Endothelial cell of umbilical vein (primary cell): Measurements from ENCODE around the gene CCDC93. TPM values are rescaled to one million over a fixed set of nuclear protein-coding genes. Genes with fewer than 3 reads are reported as not detected.
A peak's percentile ranks its signal among the peaks of the same experiment; 100 is the strongest.

ENCODE experiments used
- BruUV-seq: library from RNA; stranded (reverse); fragments of 400-500 nt; replicated peaks from 2 replicates; lab custom pipeline; 2021; lab: Mats Ljungman, UMichigan
- CTCF ChIA-PET: fragments of 300-600, 350-600 bp; sonication (Branson Sonifier 250); formaldehyde crosslinking; loops from one replicate; lab custom pipeline; 2021; ENCODE audit warnings: antibody characterized with exemption, inconsistent platforms; lab: Charles Lee
- POLR2A ChIA-PET: fragments of 300-600, 350-600 bp; sonication (Branson Sonifier 250); formaldehyde crosslinking; loops from one replicate; lab custom pipeline; 2021; ENCODE audit warnings: antibody characterized with exemption, inconsistent platforms; lab: Charles Lee
- DNase-seq: peaks from one replicate; pipeline ENCODE4 v3.0.0-alpha.2; 2011; ENCODE audit warnings: low read depth, low spot score
- FAIRE-seq: peaks from 2 replicates; lab custom pipeline; 2011; peaks lifted over from hg19 to GRCh38; lab: Jason Lieb, UNC
- H2AFZ ChIP-seq: 2 replicates; pipeline ENCODE4 v1.6.0; 2012; ENCODE audit warnings: low read depth, low read length, control low read depth, inconsistent platforms
- H3K27ac ChIP-seq: 2 replicates; pipeline ENCODE4 v1.5.1; 2011; ENCODE audit warnings: low read depth, mild to moderate bottlenecking, control low read depth, low read length, moderate library complexity; ENCODE audit not compliant: insufficient read depth
- H3K27me3 ChIP-seq, 2 experiments: 2 replicates each; pipeline versions ENCODE4 v1.6.0 to v1.6.1; 2011; ENCODE audit warnings: low read length in 2 of 2, mixed read lengths in 1 of 2; ENCODE audit not compliant: control insufficient read depth in 2 of 2, insufficient read depth in 2 of 2
- H3K36me3 ChIP-seq, 2 experiments: 2 replicates in 1 of 2; 3 replicates in 1 of 2; pipeline ENCODE4 v1.5.1; 2011; ENCODE audit warnings: low read length in 2 of 2, mild to moderate bottlenecking in 1 of 2, moderate library complexity in 1 of 2; ENCODE audit not compliant: control insufficient read depth in 2 of 2, insufficient read depth in 2 of 2; ENCODE audit errors: extremely low read depth in 1 of 2
- H3K4me1 ChIP-seq: 3 replicates; pipeline ENCODE4 v1.5.1; 2011; ENCODE audit warnings: mild to moderate bottlenecking, low read length; ENCODE audit not compliant: control insufficient read depth, insufficient read depth; ENCODE audit errors: extremely low read depth
- H3K4me2 ChIP-seq: 2 replicates; pipeline ENCODE4 v1.6.1; 2011; ENCODE audit warnings: low read length, control low read depth, mixed read lengths; ENCODE audit not compliant: insufficient read depth
- H3K4me3 ChIP-seq, 3 experiments: fragments of 200-600 bp in 1 of 3; sonication (generic), shearing (Covaris generic) in 1 of 3; replicated peaks in 1 of 3; 2 replicates each; pipeline ENCODE4 v1.5.1; 2011 to 2016; ENCODE audit warnings: control low read depth in 3 of 3, low read length in 3 of 3, mild to moderate bottlenecking in 2 of 3, inconsistent platforms in 1 of 3, low read depth in 1 of 3, moderate library complexity in 1 of 3; ENCODE audit not compliant: insufficient read depth in 1 of 3
- H3K79me2 ChIP-seq: 2 replicates; pipeline ENCODE4 v1.6.0; 2012; ENCODE audit warnings: low read length, inconsistent platforms; ENCODE audit not compliant: control insufficient read depth, insufficient read depth
- H3K9ac ChIP-seq: replicated peaks from 2 replicates; pipeline ENCODE3; 2011; ENCODE audit warnings: low read length, control low read depth; ENCODE audit not compliant: insufficient read depth; ENCODE audit errors: extremely low read depth
- H3K9me1 ChIP-seq: replicated peaks from 3 replicates; pipeline ENCODE4 v1.6.0; 2011; ENCODE audit warnings: mild to moderate bottlenecking, low read length; ENCODE audit not compliant: control insufficient read depth, insufficient read depth; ENCODE audit errors: extremely low read depth
- H3K9me3 ChIP-seq: replicated peaks from 2 replicates; pipeline ENCODE4 v1.5.1; 2012; ENCODE audit warnings: low read length, inconsistent platforms; ENCODE audit not compliant: control insufficient read depth, insufficient read depth
- H4K20me1 ChIP-seq: replicated peaks from 2 replicates; pipeline ENCODE3; 2011; ENCODE audit warnings: mild to moderate bottlenecking, low read length; ENCODE audit not compliant: control insufficient read depth, insufficient read depth; ENCODE audit errors: extremely low read depth
- EZH2 ChIP-seq: IDR thresholded peaks from 2 replicates; pipeline ENCODE4 v1.6.1; 2012; ENCODE audit warnings: borderline replicate concordance, low read depth, mild to moderate bottlenecking, moderate library complexity, low read length, inconsistent platforms; ENCODE audit not compliant: severe bottlenecking
- FOS ChIP-seq: IDR thresholded peaks from 2 replicates; pipeline ENCODE4 v1.6.1; 2011; ENCODE audit warnings: mild to moderate bottlenecking, low read length, moderate library complexity, borderline replicate concordance; ENCODE audit not compliant: insufficient read depth
- GATA2 ChIP-seq: IDR thresholded peaks from 2 replicates; pipeline ENCODE4 v1.7.0; 2011; ENCODE audit warnings: low read depth, mild to moderate bottlenecking, moderate library complexity, mixed read lengths, low read length; ENCODE audit not compliant: insufficient read length, insufficient read depth
- JUN ChIP-seq: IDR thresholded peaks from 2 replicates; pipeline ENCODE4 v1.6.1; 2011; ENCODE audit warnings: borderline replicate concordance, low read depth; ENCODE audit not compliant: insufficient read length, insufficient read depth
- POLR2A ChIP-seq: IDR thresholded peaks from 2 replicates; pipeline ENCODE4 v1.6.1; 2012; ENCODE audit warnings: low read depth, mild to moderate bottlenecking, control low read depth, low read length
- dilution Hi-C: fragments of 300-500 bp; cut with MboI; formaldehyde crosslinking; loops from one replicate; pipeline ENCODE4 v1.15.0; 2019; ENCODE audit warnings: low sequenced_read_pairs; ENCODE audit not compliant: extremely low pct_ligation_motif_present
- intact Hi-C: fragments of 100-400 bp; cut with micrococcal nuclease; formaldehyde crosslinking; loops from one replicate; pipeline ENCODE4 v1.10.0; 2022
- polyA plus RNA-seq, 4 experiments: library from polyadenylated mRNA; depleted of rRNA in 3 of 4; stranded (reverse) in 3 of 4; unstranded in 1 of 4; fragments of >200 nt; gene quantifications; 2 replicates each; pipeline versions ENCODE4 v1.2.1 to v1.2.3, GENCODE V29; 2011 to 2012; ENCODE audit warnings: missing spikeins in 1 of 4
- total RNA-seq: library from RNA; stranded (reverse); gene quantifications from 2 replicates; pipeline ENCODE4 v1.2.3, GENCODE V29; 2021
- TF ChIP-seq, protein P1 (sequence below): IDR thresholded peaks from 2 replicates; pipeline ENCODE4 v1.6.1; 2011; ENCODE audit not compliant: insufficient read depth, insufficient read length

CCDC93 gene
- total and polyA plus RNA-seq, 2 donors (not counting 3 experiments of a cell fraction or from before 2014, with no cell fraction given) = 13.8 to 35.1 TPM

- Histone ChIP-seq H2AFZ (no peak overlapping the region), H3K9me1 (no peaks in the 10 kb centered on the region), H3K79me2 (no peaks in the 10 kb centered on the region), H3K27ac (no peak overlapping the region), H3K9ac (no peak overlapping the region), H3K36me3 (no peaks in the 10 kb centered on the region), H3K4me3 (no peak overlapping the region), H3K4me1 (peaks cover 19% of the 10 kb centered on the region), H4K20me1 (no peaks in the 10 kb centered on the region), H3K27me3 (peaks cover 8 to 12% of the 10 kb centered on the region in 2 experiments), H3K4me2 (no peak overlapping the region), H3K9me3 (no peaks in the 10 kb centered on the region)
- intact Hi-C loops = no loop called here
- ChIA-PET CTCF (interaction anchor here (0.8 to 4.0 kb wide), 5 partner anchors 10 to 803 kb away, joined by 3 to 15 read pairs (median 5); no protein-coding TSS in a partner anchor), POLR2A (no interaction called here)
- BruUV-seq = no TSS peak
- peak; percentile 13 for TF ChIP-seq EZH2
- TF ChIP-seq, protein P1, sequence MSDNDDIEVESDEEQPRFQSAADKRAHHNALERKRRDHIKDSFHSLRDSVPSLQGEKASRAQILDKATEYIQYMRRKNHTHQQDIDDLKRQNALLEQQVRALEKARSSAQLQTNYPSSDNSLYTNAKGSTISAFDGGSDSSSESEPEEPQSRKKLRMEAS = no peak
- FAIRE-seq (no peak), DNase-seq (no peak)
- dilution Hi-C loops = no loop called here
Observed at GRCh38 chr2:118052474-118052873, 38.6 kb upstream of the CCDC93 start.

DNA sequence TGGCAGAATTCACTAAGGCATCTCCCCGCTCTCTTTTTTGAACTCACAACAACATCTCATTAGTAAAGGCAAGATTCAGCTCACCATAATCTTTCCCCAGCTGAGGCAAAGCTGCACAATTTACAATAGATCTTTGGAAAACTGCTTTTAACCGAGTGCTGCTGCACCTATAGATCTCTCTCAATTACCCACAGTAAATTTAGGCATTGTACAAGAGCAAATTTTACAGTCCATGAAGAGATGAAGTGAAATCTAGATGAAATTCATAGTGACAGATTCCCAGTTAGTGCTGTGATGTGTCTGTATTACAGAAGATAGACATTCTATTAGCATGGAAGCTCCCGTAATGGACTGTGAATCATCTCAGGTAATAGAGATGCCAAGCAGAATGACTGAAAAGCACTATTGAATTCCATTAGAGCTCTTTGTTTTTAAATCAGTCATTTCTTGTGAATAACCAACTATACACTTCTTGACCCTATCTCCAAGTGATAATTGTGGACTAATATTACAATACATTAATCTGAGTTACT lies 38.0 kb upstream of the CCDC93 start:
- CTCF ChIA-PET = interaction anchor here (0.8 to 4.0 kb wide), 7 partner anchors 10 to 803 kb away, joined by 3 to 15 read pairs (median 5); no protein-coding TSS in a partner anchor
- Histone ChIP-seq H3K27me3 (peaks cover 8 to 12% of the 10 kb centered on the region in 2 experiments), H4K20me1 (no peaks in the 10 kb centered on the region), H3K9me1 (no peaks in the 10 kb centered on the region), H3K79me2 (no peaks in the 10 kb centered on the region), H3K4me1 (peaks cover 24% of the 10 kb centered on the region), H3K4me2 (no peak overlapping the region), H3K36me3 (no peaks in the 10 kb centered on the region), H3K9me3 (no peaks in the 10 kb centered on the region), H3K4me3 (no peak overlapping the region), H2AFZ (no peak overlapping the region), H3K9ac (no peak overlapping the region), H3K27ac (no peak overlapping the region)
- TF ChIP-seq EZH2 (peak; percentile 16), POLR2A (no peak), JUN (no peak), GATA2 (no peak), FOS (no peak)
- intact Hi-C loops (no loop called here), dilution Hi-C loops (no loop called here)
- POLR2A ChIA-PET = no interaction called here
- BruUV-seq = no TSS peak
- no peak for FAIRE-seq
- DNase-seq = no peak
